Common myeloid progenitor, CD34-positive (primary cell): ENCODE measurements around the gene JMJD1C.

Experiments
- CTCF ChIA-PET: fragments of 350-600 bp; sonication (Branson Sonifier 250); formaldehyde crosslinking; loops from one replicate; lab custom pipeline; 2021; ENCODE audit warnings: antibody characterized with exemption; lab: Charles Lee
- POLR2A ChIA-PET: fragments of 350-600 bp; sonication (Branson Sonifier 250); formaldehyde crosslinking; loops from one replicate; lab custom pipeline; 2021; ENCODE audit warnings: antibody characterized with exemption; lab: Charles Lee
- DNase-seq, 3 donors: peaks; one replicate each; pipeline versions ENCODE4 v3.0.0 to v3.0.0-alpha.2; 2013
- H3K27ac ChIP-seq, 2 experiments: 1 replicate in 1 of 2; 2 replicates in 1 of 2; pipeline ENCODE4 v1.7.0; 2013; ENCODE audit warnings: inconsistent platforms in 2 of 2, low read length in 2 of 2, mild to moderate bottlenecking in 2 of 2, low read depth in 1 of 2, moderate library complexity in 1 of 2; ENCODE audit not compliant: severe bottlenecking in 2 of 2, insufficient read depth in 1 of 2, poor library complexity in 1 of 2
- H3K27me3 ChIP-seq, 5 experiments: replicated peaks in 2 of 5; 1 replicate in 3 of 5; 2 replicates in 2 of 5; pipeline versions ENCODE4 v1.6.1 to v1.7.0; 2013; ENCODE audit warnings: low read length in 4 of 5, mild to moderate bottlenecking in 2 of 5, moderate library complexity in 2 of 5, inconsistent platforms in 1 of 5; ENCODE audit not compliant: insufficient read depth in 5 of 5, control insufficient read depth in 4 of 5
- H3K36me3 ChIP-seq, 4 experiments: 1 replicate in 2 of 4; 2 replicates in 2 of 4; pipeline versions ENCODE4 v1.6.1 to v1.7.0; 2013; ENCODE audit warnings: low read length in 3 of 4, control low read depth in 1 of 4, mild to moderate bottlenecking in 1 of 4; ENCODE audit not compliant: control insufficient read depth in 4 of 4, insufficient read depth in 4 of 4
- H3K4me1 ChIP-seq, 4 experiments: 1 replicate in 3 of 4; 2 replicates in 1 of 4; pipeline versions ENCODE4 v1.6.1 to v1.7.1; 2013; ENCODE audit warnings: low read length in 3 of 4, mild to moderate bottlenecking in 3 of 4, control low read depth in 1 of 4, inconsistent platforms in 1 of 4, moderate library complexity in 1 of 4; ENCODE audit not compliant: control insufficient read depth in 4 of 4, insufficient read depth in 4 of 4; ENCODE audit errors: control extremely low read depth in 1 of 4
- H3K4me3 ChIP-seq, 7 experiments: 1 replicate in 4 of 7; 2 replicates in 3 of 7; pipeline versions ENCODE4 v1.5.1 to v1.7.0; 2013; ENCODE audit warnings: mild to moderate bottlenecking in 7 of 7, low read length in 6 of 7, moderate library complexity in 6 of 7, inconsistent platforms in 2 of 7, low read depth in 2 of 7, control low read depth in 1 of 7; ENCODE audit not compliant: insufficient read depth in 4 of 7, control insufficient read depth in 1 of 7; ENCODE audit errors: extremely low read depth in 1 of 7
- H3K9me3 ChIP-seq, 5 experiments: 1 replicate in 4 of 5; 2 replicates in 1 of 5; pipeline versions ENCODE4 v1.6.1 to v1.7.1; 2013; ENCODE audit warnings: low read length in 4 of 5, mild to moderate bottlenecking in 2 of 5, inconsistent platforms in 1 of 5, low read depth in 1 of 5, moderate library complexity in 1 of 5; ENCODE audit not compliant: control insufficient read depth in 4 of 5, insufficient read depth in 2 of 5; ENCODE audit errors: control extremely low read depth in 1 of 5
- WGBS: methylation state at CpG from one replicate; pipeline ENCODE4 v1.1.5; 2013; ENCODE audit not compliant: insufficient coverage; 5-methylcytosine and 5-hydroxymethylcytosine counted together

Gene JMJD1C

DNA sequence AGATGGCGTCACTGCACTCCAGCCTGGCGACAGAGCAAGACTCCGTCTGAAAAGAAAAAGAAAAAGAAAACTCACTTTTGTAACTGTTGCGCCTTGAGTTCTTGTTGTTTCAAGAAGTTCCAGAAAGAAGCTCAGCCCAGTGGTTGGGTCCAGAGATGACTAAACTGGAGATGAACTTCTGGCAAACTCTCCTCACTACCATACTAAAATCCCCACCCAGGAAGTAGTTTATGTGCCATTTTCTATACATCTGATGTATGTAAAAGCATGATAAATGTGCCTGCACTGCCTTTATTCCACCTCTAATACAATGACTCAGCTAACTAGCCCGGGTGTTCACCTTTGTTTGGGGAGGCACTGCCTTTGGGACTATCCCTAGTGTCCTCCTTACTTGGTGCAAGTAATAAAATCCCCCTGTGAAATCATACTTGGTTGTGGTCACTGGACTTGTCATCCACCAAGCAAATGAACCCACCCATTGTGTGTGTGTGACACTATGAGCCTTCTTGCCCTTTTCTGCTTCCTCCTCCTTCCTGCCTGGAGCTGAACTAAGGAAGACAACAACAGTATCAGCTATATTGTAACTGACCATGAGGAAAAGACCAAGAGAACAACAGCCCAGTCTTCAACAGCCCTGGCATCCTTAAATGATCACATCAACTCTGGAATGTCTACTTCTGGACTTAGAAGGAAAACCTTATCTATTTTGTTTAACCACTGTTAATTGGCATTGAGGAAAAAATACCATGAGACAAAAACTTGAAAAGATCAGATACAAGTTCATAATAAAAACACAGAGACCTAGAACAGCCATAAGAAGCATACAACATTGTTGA lies 33.6 kb downstream of the JMJD1C start:
- H3K27ac ChIP-seq, result no peak overlapping the region
- DNase-seq, result no peak
- WGBS, result 100% methylated on average over 4 of the region's 5 CpGs
- ChIA-PET CTCF (interaction anchor here (0.8 kb wide), 1 partner anchor 33 kb away, joined by 3 read pairs; no protein-coding TSS in a partner anchor), POLR2A (no interaction called here)
- peaks cover 0 to 10% (median 4%) of the 10 kb centered on the region in 4 experiments for H3K4me1 ChIP-seq
- H3K9me3 ChIP-seq, result no peaks in the 10 kb centered on the region
- H3K27me3 ChIP-seq, result no peaks in the 10 kb centered on the region
- peaks cover 0 to 3% (median 0%) of the 10 kb centered on the region in 4 experiments for H3K36me3 ChIP-seq
- no peak overlapping the region for H3K4me3 ChIP-seq

DNA sequence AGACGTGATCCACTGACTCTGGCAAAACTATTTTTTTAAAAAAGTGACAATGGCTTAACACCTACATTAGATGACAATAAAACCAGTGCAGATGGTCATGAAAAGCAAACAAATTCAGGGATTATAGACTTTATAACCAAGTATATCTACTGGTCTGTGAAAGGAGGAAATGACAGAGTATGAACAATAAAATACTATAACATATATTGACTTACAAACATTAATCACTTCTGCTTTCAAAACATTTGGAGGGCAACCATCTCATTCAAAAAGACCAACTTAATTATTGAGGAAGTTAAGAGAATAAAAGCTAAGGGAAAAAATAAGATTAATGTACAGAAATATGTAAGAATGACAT lies 34.8 kb downstream of the JMJD1C start:
- CTCF ChIA-PET, result no interaction called here
- Histone ChIP-seq H3K27me3 (no peaks in the 10 kb centered on the region), H3K9me3 (no peaks in the 10 kb centered on the region), H3K4me3 (no peak overlapping the region), H3K27ac (no peak overlapping the region), H3K4me1 (peaks cover 0 to 10% (median 4%) of the 10 kb centered on the region in 4 experiments), H3K36me3 (peaks cover 0 to 3% (median 0%) of the 10 kb centered on the region in 4 experiments)
- no CpG with 5 or more reads among the region's 1 CpG for WGBS
- POLR2A ChIA-PET, result no interaction called here
- peak in 2 of 3 donors; percentile 48 to 57 for DNase-seq

- Histone ChIP-seq H3K36me3 (peaks cover 0 to 3% (median 0%) of the 10 kb centered on the region in 4 experiments), H3K4me1 (peaks cover 0 to 10% (median 5%) of the 10 kb centered on the region in 4 experiments), H3K27me3 (no peaks in the 10 kb centered on the region), H3K4me3 (no peak overlapping the region), H3K9me3 (no peaks in the 10 kb centered on the region), H3K27ac (no peak overlapping the region)
- peak in 1 of 3 donors; percentile 5 for DNase-seq
- 97% methylated on average over 8 of the region's 10 CpGs for WGBS
- ChIA-PET POLR2A (no interaction called here), CTCF (no interaction called here)
These were observed 35.4 kb downstream of the JMJD1C start for GRCh38 chr10:63430091-63430998.

DNA sequence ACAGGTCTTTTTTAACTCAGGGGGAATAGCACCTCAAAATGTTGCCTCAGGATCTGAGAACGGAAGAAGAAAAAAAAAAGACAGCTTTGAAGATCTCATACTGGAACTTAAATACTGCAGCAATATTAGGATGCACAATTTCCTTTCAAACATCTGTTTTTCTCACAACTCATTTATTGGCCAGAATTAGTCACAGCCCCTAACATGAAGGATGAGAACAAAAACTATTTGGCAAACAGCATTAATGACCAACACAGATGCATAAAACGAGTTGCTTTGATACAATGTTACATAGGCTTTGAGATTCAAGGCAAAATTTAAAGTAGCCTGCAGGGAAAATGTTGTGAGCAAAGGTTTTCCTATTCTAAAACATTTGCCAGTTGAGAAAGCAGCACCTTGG lies 36.5 kb downstream of the JMJD1C start:
- WGBS, result 92% methylated on average over 2 of the region's 2 CpGs
- peaks cover 0 to 3% (median 0%) of the 10 kb centered on the region in 4 experiments for H3K36me3 ChIP-seq
- H3K27me3 ChIP-seq, result no peaks in the 10 kb centered on the region
- H3K4me3 ChIP-seq, result no peak overlapping the region
- no peak overlapping the region for H3K27ac ChIP-seq
- ChIA-PET CTCF (no interaction called here), POLR2A (no interaction called here)
- H3K9me3 ChIP-seq, result no peaks in the 10 kb centered on the region
- DNase-seq, result no peak
- H3K4me1 ChIP-seq, result peaks cover 0 to 10% (median 5%) of the 10 kb centered on the region in 4 experiments

DNA sequence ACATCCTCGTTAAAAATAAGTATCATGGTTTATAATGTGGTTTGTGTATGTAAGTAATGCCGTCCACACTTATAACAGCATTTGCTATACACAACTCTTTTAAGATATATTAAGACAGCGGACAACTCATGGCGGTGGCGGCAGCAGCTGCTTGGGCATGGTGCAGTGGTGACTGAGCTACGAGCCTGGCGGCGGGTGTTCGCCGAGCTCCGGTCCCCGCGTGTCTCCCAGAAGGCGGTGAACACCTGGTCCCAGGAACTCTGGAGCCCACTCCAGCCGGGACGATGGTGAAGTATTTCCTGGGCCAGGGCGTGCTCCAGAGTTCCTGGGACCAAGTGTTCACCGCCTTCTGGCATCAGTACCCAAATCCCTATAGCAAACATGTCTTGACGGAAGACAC lies 38.8 kb downstream of the JMJD1C start:
- 99% methylated on average over 17 of the region's 19 CpGs for WGBS
- Histone ChIP-seq H3K9me3 (no peaks in the 10 kb centered on the region), H3K36me3 (peaks cover 0 to 3% (median 0%) of the 10 kb centered on the region in 4 experiments), H3K4me1 (peaks cover 2 to 12% (median 5%) of the 10 kb centered on the region in 4 experiments), H3K27me3 (no peaks in the 10 kb centered on the region), H3K4me3 (no peak overlapping the region), H3K27ac (no peak overlapping the region)
- no peak for DNase-seq
- CTCF ChIA-PET, result no interaction called here
- POLR2A ChIA-PET, result no interaction called here

- no peaks in the 10 kb centered on the region for H3K27me3 ChIP-seq
- H3K4me1 ChIP-seq, result peaks cover 6 to 12% (median 8%) of the 10 kb centered on the region in 4 experiments
- CTCF ChIA-PET, result no interaction called here
- no peak for DNase-seq
- H3K36me3 ChIP-seq, result peaks cover 0 to 3% (median 0%) of the 10 kb centered on the region in 4 experiments
- H3K9me3 ChIP-seq, result no peaks in the 10 kb centered on the region
- H3K4me3 ChIP-seq, result no peak overlapping the region
- POLR2A ChIA-PET, result no interaction called here
- no CpG with 5 or more reads among the region's 5 CpGs for WGBS
- no peak overlapping the region for H3K27ac ChIP-seq
These were observed 40.3 kb downstream of the JMJD1C start for GRCh38 chr10:63425512-63425911.
